Left renal cortex interstitium (tissue), 4 donors: ENCODE data around the gene TMEM63A. TPM values are rescaled to one million over a fixed set of nuclear protein-coding genes. Genes with fewer than 3 reads are reported as not detected.
"Not testable (repeated sequence)": the region's sequence is repeated elsewhere in the genome, so short reads cannot be mapped to it uniquely, and the experiment has no call there.

ENCODE experiments used
- DNase-seq, 4 donors: peaks; one replicate each; pipeline ENCODE4 v3.0.0-alpha.2; 2013; ENCODE audit warnings: low read depth in 4 of 4, low spot score in 2 of 4, missing footprints in 1 of 4
- polyA plus RNA-seq, 4 donors: library from polyadenylated mRNA; unstranded; fragments of 120-200 nt; gene quantifications; one replicate each; pipeline ENCODE4 v1.2.1, GENCODE V29; 2013; ENCODE audit not compliant: insufficient read length in 4 of 4

Gene TMEM63A
- polyA plus RNA-seq: 10 to 100 TPM; 35.5 to 92.6 (median 63.6) TPM

DNA sequence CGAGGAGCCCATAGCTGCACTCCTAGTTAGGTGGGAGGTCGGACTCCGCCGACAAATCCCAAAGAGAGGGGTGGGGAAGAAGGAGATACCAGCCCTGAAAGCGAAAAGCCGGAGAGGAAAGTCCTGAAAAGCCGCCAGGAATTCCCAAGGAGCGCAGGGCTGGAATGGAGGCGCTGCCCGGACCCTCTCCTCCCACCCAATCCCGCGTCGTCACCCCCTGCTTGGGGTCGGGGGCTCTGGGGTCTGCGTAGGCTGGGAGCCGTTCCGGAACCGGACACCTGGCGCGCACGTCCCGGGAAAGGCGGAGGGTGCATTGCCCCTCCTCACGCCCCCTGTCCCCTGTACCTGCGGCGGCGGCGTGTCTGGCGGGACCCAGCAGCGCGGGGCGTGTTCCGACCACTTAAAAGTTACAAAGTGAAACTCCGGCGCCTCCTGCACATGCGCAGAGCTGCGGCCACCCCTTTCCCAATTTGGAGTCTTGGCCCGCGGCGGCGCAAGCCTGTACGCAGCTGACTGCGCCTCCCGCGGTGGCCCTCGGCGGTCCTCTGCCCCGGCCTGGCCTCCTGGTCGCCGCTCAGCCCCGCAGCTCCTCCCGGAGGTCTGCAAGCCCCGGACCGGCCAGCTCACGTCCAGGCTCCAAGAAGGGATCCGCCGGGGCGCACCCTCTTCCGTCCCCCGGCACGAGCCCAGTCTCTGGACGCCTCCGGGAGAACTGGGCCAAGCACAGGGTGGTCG lies at the start of gene TMEM63A:
Gene TMEM63A (minus strand): TSS at position 422 of the 735 bp plus-strand sequence. CDS start 4,800 bp downstream, outside the sequence.
- peak in 3 of 4 donors; percentile 72 to 84 (median 82) for DNase-seq

DNA sequence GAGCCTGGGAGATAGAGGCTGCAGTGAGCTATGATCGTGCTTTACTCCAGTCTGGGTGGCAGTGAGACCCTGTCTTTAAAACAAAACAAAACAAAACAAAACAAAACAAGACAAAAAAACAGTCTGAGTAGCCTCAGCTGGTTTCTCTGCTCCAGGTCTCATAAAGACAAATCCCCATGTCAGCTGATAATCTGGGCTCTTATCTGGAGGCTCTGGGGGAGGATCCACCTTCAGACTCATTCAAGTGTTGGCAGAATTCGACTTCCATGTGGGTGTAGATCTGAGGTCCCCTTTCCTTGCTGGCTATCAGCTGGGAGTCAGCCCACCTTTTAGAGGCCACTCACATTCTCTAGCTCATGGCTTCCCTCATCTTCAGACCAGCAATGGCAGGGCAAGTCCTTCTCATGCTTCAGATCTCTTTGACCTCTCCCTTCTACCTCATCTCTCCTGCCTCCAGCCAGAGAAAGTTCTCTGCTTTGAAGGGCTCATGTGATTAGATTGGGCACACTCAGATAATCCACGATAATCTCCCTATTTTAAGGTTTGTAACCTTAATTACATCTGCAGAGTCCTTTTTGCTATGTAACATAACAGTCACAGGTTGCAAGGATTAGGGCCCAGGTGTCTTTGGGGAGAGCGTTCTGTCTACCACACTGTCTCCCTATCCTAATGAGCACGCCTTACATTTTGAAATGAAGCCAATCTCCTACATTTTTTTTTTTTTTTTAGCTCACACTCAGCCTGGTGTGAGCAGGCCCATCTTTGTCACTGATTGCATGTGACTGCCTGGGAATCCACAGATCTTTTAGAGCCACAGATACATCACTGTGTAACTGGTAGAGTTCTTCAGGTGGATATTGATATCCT lies 49.3 kb upstream of the TMEM63A start:
- DNase-seq: no peak

DNA sequence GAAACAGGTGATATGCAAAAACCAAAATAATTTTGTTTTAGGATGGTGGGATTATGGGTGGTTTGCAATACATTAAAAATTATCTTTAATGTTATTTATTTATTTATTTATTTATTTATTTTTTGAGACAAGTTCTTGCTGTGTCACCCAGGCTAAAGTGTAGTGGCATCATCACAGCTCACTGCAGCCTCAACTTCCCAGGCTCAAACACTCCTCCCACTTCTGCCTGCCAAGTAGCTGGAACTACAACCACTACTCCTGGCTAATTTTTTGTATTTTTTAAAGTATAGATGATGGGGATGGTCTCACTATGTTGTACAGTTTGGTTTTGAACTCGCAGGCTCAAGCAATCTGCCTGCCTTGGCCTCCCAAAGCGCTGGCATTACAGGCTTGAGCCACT lies 48.4 kb upstream of the TMEM63A start:
- no peak for DNase-seq

DNA sequence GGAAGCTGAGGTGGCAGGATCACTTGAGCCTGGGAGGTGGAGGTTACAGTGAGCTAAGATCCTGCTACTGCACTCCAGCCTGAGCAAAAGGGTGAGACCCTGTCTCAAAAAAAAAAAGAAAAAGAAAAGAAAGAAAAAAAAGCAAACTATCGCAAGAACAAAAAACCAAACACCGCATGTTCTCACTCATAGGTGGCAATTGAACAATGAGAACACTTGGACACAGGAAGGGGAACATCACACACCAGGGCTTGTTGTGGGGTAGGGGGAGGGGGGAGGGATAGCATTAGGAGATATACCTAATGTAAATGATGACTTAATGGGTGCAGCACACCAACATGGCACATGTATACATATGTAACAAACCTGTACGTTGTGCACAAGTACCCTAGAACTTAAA lies 47.3 kb upstream of the TMEM63A start:
- not testable (repeated sequence) for DNase-seq

DNA sequence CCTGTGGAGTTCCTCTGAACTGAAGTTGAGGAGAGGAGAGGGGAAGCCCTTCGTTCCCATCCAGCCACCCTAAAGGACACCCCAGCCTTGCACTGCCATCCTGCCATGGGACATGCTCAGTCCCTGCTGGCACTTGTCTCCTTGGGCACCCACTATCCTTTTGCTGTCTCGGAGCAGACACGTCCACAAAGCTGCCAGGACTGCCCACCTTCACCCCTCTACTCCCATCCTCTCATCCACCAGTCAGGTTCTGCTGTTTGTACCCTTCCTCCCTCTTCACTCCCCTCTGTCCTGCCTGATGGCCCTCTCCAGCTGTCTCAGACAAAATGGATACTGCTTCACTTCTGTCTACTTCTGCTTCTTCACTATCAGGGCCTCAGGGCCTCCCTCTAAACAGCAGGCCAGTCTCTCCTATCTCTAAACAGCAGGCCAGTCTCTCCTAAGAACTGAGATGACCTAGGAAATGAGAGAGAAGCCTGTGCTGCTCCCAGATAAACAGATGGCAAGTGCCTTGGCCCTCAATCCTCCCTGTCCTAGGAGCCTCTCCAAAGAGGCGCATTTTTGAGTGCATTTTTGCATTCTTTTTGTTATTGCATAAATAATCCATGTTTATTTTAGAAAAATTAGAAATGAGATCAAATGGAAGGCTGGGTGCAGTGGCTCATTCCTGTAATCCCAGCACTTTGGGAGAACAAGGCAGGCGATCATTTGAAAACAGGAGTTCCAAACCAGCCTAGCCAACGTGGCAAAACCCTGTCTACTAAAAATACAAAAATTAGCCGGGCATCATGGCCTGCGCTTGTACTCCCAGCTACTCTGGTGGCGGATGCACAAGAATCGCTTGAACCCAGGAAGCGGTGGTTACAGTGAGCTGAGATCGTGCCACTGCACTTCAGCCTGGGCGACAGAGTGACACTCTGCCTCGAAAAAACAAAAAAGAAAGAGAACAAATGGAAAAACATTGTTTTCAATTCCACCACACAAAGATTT lies 46.3 kb upstream of the TMEM63A start:
- no peak for DNase-seq

DNA sequence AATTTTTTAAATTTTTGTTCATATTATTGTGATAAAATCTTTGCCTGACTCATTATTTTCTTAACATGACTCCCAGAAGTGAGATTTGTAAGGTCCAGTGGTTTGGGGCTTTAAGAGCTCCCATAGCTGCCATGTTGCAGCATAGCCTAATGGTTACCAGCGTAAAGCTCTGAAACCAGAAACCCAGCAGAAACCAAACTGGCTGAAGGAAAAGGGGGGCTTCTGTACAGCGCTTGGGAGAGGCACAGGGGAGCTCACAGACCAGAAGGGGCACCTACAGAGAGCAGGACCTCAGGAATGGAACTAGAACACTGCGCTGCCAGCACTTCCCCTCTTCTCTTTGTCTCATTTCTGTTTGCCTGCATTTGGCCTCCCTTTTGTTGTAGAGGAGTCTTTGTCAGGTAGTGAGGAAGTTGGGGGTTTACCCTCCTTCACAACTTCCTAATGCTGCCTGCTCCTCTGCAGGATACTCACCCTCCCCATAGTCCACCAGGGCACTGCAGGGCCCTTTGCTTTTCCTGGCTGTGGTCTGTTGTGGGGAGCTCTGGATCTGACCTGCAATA lies 44.5 kb upstream of the TMEM63A start:
- no peak for DNase-seq

DNA sequence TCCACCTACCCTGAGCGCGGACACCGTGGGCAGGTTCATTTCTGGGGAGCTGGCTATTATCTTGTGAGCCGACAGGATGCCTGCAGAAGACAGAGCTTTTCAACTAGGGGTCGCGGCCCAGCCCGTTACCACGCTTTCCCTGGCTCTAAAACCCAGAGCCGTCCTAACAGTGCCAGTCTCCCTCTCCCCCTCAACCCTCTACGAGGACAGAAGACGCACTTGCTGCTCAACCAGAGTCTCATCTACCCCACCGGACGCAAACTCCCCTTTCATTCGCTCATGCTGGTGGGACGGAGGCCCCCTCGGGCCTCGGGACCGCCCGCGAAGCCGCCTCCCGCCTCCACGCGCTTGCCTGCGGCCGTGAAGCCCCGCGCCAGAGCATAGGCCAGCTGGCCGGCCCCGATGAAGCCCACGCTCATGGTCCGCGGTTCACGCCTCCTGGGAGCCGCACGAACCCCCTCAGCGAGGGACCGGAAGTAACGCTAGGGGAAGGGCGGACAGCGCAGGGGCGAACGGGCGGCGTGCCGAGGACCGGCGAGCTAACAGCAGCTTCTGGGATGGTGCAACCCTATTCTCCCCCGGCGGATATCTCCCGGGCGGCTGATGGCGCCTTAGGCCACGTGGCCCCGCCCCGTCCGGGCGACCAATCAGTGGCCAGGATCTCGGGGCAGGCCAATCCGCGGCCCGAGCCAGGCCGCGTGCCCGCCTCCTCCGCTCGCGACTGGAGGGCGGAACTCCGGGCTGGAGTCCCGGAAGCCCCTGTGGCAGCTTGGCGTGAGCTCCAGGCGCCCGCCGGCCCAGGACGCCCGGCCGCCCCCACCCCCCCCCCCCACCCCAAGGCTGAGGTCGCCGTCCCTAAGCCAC lies 41.7 kb upstream of the TMEM63A start, which contains the start of gene PYCR2:
Gene PYCR2 (minus strand): TSS at position 559 of the 864 bp plus-strand sequence. CDS start 140 bp downstream, at position 419.
- DNase-seq: peak; percentile 84 to 93 (median 91)

DNA sequence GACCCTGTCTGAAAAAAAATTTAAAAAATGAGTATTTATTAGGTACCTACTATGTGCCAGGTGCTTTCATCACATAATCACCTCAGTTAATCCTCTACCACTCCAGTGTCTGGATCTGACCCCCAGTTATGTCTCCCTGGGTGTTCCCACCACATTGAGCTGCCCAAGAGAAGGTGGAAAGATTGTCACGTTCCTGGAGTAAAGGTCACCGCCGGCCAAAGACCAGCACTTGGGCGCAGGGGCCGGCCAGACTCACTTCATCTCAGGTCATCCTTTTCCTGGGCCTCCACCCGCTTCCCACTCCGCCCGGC lies 41.2 kb upstream of the TMEM63A start:
- DNase-seq: no peak

DNA sequence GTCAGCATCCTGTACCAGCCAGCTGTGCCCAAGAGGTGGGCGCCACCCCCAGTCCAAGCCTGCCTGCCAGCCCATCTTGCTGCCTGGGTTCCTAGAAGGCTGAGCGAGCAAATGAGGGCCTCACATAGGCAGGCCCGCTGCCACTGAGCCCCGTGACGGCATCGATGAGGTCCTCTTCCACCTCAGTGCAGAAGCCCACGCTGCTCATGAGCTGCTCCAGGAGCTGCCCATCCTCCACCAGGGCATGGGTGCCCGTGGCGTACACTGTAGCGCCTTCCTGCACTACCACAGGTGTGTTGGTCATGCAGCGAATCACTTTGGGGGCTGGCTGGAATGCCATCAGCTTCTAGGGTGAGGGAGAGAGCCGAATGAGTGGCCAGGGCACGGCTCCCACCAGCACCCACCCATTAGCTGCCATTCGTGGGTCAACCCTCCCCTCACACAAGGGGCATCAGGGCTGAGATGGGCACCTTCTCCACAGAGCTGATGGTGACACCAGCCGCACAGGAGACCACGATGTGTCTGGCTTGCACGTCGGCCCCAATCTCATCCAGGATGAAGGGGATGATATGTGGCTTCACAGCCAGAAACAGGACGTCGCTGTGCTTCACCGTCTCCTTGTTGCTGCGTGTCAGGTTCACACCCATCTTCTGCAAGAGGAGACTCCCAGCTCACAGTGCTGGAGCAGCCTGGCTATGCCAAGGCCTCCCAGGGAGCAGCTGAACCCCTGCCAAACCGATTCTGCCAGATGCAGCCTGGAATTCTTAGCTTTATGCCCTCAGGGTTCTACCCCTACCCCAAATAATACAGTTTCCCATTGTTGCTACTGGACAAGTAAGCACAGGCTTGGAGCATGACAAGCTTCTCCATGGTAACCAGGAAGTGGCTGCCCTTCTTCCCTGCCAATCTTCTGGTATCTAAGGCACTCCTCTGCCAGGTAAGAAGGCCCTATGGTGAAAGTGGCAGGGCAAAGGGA lies 39.8 kb upstream of the TMEM63A start:
- no peak for DNase-seq

DNA sequence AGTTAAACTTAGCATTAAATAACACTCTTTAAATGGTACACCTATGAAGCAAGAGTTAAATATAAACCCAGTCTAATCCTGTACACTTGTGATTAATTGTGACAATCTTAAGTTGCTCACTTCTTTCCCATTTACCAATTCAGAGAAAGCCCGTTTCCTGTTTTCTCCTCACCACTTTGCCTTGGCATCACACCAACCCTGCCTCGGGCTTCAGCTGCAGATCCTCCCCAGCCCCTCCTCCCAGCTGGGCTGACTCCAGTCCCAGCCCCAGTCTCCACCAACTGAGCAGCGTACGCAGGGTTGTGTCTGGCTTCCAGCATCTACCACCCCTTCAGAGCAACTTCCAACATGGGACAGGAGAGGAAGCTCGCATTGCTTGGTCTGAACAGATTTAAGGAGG lies 37.7 kb upstream of the TMEM63A start:
- DNase-seq: no peak

DNA sequence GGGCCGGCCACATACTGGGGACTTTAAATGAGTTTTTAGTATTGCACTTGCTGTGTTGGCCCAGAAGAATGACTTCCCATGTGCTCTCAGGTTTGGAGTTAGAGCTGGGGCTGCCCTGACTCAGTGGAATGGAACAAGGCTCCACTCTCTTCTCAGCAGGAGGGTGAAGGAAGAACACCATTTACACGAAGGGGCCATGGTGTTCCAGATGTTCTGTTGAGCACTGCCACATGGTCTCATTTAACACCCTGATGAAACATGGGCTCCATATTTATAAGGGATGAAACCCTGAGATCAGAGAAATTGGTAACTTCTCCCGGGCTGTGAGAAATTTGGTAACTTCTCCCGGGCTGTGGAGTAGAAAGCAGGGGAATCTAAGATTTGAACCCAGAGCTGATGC lies 36.1 kb upstream of the TMEM63A start:
- DNase-seq: no peak

DNA sequence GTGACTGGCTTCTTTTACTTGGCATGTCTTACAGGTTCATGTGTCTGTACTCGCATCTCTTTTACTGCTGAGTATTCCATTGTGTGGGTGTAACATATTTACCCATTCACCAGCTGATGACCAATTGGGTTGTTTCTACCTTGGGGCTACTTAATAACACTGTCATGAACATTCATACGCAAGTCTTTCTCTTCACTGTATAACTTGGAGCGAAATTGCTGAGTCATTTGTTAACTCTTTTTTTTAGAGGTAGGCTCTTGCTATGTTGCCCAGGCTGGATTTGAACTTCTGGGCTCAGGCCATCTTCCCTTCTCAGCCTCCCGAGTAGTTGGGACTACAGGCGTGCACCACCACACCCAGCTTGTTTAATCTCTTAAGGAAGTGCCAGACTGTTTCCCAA lies 35.4 kb upstream of the TMEM63A start:
- no peak for DNase-seq

DNA sequence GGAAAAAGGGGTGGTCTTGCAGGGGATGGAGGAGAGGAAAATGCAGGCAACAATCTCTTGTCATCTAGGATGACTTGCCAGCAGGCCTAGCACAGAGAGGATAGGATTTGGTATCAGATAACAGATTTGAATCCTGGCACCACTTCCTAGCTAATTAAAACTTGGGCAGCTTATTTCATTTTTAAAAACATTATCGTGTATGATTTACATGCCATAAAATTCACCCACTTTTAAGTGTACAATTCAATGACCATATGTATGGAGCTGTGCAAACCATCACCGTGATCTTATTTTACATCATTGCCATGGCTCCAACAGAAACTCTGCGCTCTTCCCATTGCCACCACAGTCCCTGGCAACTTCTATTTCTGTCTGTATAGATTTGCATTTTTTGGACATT lies 34.9 kb upstream of the TMEM63A start:
- no peak for DNase-seq

DNA sequence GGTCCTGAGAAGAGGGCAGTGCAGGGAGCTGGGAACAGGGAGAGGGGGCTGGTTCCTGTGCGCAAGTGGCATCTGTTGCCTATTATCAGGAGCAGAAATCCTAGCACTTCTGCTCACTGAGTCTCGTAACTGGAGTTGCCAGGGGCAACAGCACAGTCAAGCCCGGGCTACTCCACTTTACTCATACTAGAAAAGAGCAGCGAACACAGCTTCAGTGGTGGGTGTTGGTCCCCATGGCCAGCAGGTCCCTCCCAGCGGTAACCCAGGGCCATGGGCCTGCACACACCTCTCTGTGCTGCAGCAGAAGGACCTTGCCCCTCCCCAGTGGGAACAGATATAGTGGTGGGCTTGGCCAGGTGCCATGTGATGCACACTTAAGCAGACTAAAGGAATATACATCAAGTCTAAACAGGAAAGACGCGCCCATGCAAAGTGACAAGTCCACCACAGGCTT lies 33.4 kb upstream of the TMEM63A start:
- no peak for DNase-seq

DNA sequence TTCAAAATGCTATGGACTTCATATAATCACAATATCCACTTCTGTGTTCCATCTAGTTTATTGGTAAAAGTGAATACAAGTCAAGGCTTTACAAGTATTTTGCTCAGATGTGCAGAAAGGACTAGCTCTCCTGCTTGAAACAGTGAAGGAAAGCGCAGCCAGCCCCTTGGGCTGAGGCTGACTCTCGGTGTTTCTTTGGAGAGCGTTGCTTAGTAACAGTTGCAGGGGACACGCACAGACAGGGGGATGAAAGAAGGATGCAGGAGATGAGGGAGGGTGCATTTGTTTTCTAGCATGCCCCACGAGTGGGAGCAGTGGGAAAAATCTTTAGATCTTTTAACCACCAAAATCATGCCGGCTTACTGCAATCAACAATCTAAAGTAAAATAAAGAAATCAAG lies 32.8 kb upstream of the TMEM63A start:
- no peak for DNase-seq

DNA sequence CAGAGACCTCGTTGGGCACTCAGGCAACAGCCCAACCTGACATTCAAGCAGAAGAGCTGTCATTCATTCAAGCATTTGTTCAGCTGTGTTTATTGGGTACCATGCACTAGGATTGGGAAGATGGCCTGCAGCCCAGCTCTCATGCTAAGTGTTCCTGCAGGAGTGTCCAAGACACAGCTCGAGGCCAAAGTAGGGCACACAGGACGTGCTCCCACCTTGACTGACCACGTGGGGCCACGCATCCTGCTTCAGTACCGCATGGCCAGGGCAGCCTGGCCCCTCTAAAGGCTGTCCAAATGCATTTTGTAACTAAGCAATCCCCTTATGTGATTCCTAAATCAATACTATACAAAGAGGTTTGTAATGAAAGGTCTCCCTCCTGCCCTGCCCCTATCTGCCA lies 32.2 kb upstream of the TMEM63A start:
- no peak for DNase-seq

DNA sequence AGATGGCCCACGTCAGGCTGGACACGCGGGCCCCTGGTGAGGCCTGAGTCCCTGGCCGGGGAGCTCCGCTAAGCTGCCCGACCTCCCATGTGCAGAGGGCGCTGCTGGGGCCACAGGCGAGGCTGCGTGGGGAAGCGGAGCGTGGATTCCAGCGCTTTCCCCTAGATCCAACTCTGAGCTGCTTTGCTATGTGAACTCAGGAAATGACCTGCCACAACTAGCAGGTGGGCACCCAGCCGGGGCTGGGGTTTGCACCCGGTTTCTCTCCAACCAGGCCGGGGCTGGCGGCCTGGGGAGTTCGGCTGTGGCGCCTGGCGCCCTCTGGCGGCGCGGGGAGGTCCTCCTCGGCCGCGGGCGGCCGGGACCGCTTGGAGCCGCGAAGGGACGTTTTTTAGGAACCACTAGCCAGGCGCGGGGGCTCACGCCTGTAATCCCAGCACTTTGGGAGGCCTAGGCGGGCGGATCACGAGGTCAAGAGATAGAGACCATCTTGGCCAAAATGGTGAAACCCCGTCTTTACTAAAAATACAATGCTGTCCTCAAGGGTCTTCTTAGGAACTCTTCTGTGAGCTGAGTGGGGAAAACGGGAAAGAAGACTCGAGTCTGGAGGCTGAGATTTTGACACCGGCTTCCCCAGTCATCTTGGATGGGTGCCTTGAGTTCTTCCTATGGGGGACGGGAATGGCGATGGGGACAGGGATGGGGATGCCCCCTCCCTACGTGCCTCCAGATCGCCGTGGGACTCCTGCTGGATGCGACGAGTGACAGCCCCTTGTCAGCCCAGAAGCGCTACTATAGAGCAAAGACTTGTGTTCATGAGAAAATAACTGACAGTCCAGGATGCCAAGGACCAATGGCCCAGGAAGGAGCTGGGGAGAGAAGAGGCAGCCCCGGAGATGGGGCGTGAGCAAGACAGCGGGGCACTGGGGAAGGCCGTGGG lies 29.3 kb upstream of the TMEM63A start:
- peak in 2 of 4 donors; percentile 42 to 49 for DNase-seq
